Head of caudate nucleus (tissue), 42 donors: ENCODE results near the gene ADCYAP1R1.

Source experiments
- DNase-seq, 42 donors: peaks; one replicate each; pipeline versions ENCODE4 v3.0.0 to v3.0.0-alpha.2; 2020 to 2021; ENCODE audit warnings: mixed read lengths in 7 of 42
- intact Hi-C: fragments of 100-400 bp; cut with DNase I; formaldehyde crosslinking; loops from one replicate; pipeline ENCODE4 v1.15.0; 2022

Gene ADCYAP1R1

DNA sequence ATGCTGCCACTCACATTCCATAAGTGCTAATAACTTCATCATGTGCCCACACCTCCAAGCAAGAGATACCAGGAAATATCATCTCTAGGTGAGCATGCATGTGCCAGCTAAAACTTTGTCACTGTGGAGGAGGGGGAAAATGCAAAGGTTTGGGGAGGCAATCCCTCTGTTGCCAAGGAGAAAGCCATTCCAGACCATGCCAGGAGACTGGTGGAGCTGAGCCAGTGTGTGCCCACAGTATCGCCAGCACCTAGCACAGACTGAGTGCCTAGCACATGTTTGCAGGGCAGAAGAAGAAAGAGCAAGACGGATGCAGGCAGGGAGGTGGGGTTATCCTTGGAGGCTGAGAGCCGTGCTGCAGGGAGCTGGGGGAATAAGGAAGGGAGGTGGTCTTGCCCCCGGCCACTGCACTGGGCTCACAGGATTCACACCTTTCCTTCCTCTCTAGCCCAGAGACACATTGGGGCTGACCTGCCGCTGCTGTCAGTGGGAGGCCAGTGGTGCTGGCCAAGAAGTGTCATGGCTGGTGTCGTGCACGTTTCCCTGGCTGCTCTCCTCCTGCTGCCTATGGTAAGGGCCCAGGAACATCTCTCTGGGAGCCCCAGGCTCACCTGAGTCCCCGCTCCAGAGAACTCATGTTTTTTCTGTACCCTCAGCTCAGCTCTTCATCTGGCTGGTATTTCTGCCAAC lies 10.8 kb downstream of the ADCYAP1R1 start:
- intact Hi-C loops: loop anchor here (5.0 kb wide), 1 partner anchor 44 kb away; no protein-coding TSS in a partner anchor
- DNase-seq: no peak

DNA sequence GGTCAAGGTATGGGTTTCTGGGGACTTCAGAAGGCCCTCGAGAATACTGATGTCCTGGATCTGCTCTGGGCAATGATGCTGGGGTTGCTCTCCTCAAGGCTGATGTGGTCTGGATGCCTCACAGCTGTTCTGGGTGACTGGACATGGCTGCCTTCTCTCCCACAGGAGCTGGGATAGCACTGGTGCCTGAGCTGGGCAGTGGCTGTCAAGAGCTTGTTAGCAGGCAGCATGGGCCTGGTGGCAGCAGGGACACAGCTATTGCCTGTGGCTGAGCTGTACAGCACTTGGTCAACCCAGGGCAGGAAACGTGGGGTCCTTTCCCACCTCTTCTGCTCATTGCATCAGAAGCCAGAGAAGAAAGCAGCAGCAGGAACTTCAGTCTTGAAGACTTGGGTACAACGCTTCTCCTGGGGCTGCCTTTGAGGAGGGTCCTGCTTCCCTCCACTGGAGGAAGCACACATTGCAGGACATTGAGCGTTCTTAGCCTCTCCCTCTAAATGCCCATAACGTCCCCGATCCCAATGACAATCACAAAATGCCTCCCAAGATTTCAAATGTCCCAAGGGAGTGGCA lies 13.0 kb downstream of the ADCYAP1R1 start:
- intact Hi-C loops: no loop called here
- no peak for DNase-seq

- intact Hi-C loops: no loop called here
- no peak for DNase-seq
Observed at GRCh38 chr7:31065840-31066239, 13.7 kb downstream of the ADCYAP1R1 start.

GRCh38 chr7:31066516-31067130 lies 14.5 kb downstream of the ADCYAP1R1 start:
- peak in 3 of 42 donors; percentile 2 to 40 (median 13) for DNase-seq
- intact Hi-C loops: no loop called here

- intact Hi-C loops: no loop called here
- peak in 2 of 42 donors; percentile 6 to 7 for DNase-seq
Observed at GRCh38 chr7:31067491-31067890, 15.4 kb downstream of the ADCYAP1R1 start.

GRCh38 chr7:31068006-31068675 lies 16.0 kb downstream of the ADCYAP1R1 start:
- DNase-seq: peak in 3 of 42 donors; percentile 1 to 6 (median 5)

GRCh38 chr7:31069860-31070555 lies 17.9 kb downstream of the ADCYAP1R1 start:
- DNase-seq: peak in 2 of 42 donors; percentile 1 to 2
- intact Hi-C loops: no loop called here

More at GRCh38 chr7:31068006-31068675, 16.0 kb downstream of the ADCYAP1R1 start:
- intact Hi-C loops: no loop called here

- intact Hi-C loops: no loop called here
- DNase-seq: peak in 2 of 42 donors; percentile 19 to 23
Observed at GRCh38 chr7:31070991-31071644, 19.0 kb downstream of the ADCYAP1R1 start.

- no peak for DNase-seq
- intact Hi-C loops: no loop called here
Observed at GRCh38 chr7:31071645-31072029, 19.5 kb downstream of the ADCYAP1R1 start.

DNA sequence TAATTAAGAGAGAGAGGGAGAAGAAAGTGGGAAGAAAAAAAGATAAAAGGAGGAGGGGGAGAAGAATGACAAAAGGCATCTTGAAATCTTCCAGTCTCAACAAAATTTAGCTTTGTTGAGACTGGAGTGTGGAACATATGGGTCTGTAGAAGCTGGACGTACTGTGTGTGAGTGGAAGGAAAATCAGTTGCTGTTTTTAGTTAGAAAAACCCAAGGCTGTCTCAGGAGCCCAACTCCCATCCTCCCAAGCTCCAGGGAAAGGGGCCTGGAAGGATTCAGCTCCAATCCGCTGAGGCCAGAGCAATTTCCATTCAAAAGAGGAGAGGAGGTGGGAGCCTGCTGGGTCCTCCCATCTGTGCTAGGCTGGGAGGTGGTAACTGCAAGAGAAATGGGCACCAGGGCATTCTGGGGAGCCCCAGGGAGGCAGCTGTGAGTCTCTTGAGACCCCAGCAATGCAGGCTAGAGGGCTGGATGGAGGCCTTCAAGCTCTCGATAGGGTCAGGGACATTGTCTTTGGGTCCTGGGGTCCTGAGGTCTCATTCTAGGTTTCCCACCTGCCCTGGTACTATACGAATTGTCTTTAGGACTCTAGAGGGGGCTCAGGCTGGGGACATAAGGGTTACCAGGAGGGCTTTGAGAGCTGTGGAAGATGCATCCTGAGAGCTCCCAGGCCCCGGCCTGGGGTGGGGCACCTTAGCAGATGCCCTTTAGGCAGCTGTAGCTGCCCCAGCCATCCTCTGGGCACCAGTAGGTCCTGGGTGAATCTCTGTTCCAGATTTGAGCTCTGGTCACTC lies 21.4 kb downstream of the ADCYAP1R1 start:
- intact Hi-C loops: no loop called here
- DNase-seq: peak in 1 of 42 donors; percentile 23

DNA sequence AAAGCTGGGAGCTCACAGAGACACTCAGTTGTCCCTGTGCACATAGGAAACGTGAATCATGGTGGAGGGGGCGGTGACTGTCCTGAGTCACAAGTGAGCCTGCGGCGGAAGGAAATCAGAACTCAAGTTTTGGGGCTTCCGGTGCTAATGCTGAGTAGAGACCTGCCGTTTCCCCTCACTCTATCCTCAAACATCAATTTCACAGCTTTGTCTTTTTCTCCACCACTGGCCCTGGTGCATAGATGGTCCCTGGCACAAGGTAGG lies 21.9 kb downstream of the ADCYAP1R1 start:
- DNase-seq: peak in 1 of 42 donors; percentile 3

GRCh38 chr7:31074403-31075085 lies 22.4 kb downstream of the ADCYAP1R1 start:
- peak in 11 of 42 donors; percentile 13 to 68 (median 33) for DNase-seq
- intact Hi-C loops: no loop called here

More for the DNA sequence above, 21.9 kb downstream of the ADCYAP1R1 start:
- intact Hi-C loops: no loop called here

DNA sequence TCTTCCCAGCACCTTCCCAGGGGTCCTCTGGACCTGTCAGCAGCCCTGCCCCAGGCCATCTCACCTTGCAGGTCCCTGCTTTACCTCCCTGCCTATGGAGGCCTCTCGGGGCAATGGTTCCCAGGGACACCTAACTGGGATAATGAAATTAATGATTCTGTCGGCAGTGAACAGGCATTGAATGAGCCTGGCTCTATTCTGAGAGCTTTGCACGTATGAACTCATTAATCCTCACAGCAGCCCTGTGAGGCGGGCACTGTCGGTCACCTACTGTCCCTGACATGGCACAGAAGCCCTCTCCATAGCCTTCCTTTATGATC lies 22.9 kb downstream of the ADCYAP1R1 start:
- intact Hi-C loops: no loop called here

DNA sequence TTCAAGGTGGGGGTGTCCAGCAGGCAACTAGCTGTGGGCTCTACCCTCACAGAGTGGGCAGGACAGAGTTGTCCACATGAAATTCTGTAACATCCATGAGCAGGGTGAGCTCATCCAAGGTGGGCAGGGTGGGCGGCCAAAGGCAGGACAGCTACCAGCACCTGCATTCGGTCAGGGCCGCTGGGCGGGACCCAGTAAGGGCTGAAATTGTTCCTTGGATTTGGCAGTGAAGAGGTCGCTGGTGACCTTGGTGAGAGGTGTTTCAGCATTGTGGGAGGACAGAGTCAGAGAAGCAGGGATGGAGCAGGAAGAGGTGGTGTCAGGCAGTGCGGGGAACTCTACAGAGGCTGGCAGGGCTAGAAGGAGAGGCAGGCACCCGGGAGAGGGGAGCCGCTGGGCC lies 23.9 kb downstream of the ADCYAP1R1 start:
- peak in 1 of 42 donors; percentile 25 for DNase-seq
- intact Hi-C loops: no loop called here

More for the DNA sequence above, 22.9 kb downstream of the ADCYAP1R1 start:
- DNase-seq: no peak

DNA sequence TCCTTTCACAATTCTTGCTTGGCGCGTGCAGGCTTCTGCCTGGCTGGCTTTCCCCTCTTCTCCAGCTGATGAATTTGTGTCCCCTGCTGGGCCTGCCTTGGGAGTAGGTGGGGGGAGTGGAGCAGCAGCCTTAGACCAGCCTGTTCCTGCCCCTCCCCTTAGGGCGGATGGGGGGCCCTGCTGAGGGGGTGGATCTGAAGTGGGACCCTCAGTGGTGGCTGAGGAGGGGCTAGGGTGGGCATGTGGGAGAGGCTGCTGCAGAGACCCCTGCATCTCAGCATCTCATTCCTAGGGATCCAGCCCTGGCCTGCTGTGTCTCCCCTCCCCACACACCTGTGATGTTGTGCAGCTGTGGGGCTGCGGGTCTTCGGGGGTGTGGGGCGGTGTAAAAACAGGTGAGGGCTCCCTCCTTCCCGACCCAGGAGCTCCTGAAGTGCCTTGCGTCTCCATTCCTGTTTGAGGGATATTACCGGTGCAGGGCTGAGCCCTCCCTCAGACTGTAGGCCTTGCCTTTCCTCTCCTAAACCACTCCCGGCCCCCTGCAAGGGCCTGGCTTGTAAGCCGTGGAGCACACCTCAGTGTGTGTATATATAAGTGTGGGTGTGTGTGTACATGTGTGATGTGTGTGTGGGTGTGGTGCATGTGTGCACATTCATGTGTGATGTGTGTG lies 24.7 kb downstream of the ADCYAP1R1 start:
- intact Hi-C loops: no loop called here
- DNase-seq: peak in 1 of 42 donors; percentile 25

DNA sequence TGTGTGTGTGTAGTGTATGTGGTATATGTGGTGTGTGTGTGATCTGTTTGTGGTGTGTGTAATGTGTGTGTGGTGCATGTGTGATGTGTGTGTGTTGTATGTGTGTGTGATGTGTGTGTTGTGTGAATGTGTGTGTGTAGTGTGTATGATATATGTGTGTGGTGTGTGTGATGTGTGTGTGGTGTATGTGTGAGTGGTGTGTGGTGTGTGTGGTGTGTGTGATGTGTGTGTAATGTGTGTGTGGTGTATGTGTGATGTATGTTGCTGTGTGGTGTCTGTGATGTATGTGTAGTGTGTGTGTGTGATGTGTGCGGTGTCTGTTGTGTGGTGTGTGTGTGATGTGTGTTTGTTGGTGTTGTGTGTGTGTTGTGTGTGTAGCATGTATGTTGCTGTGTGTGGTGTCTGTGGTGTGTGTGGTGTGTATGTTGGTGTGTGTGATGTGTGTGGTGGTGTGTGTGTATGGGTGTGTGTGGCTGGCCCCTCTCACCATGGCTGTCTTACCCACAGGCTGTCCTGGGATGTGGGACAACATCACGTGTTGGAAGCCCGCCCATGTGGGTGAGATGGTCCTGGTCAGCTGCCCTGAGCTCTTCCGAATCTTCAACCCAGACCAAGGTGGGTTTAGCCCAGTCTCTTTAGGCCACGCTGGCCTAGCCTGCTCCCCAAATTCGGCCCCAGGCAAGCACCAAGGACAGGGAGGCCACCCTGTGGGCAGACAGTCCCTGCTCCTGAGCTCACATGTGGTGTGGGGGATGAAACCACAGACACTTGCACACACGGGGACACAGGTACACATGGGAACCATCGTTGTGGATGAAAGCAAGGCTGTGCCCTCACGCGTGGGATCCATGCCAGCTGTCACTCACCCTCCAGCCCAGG lies 25.6 kb downstream of the ADCYAP1R1 start:
- intact Hi-C loops: no loop called here
- peak in 1 of 42 donors; percentile 9 for DNase-seq
